ENCODE measurements around the gene UBXN10. TPM values are rescaled to one million over a fixed set of nuclear protein-coding genes. Genes with fewer than 3 reads are reported as not detected.

The UBXN10 gene
- total and polyA plus RNA-seq, 2 experiments from 2014 or later: 0.63 to 1.2 TPM

GRCh38 chr1:20199403-20199802, 13.5 kb downstream of the UBXN10 start:
- Histone ChIP-seq H2AFZ (no peak overlapping the region), H3K4me1 (ENCODE audit: insufficient read depth) (peaks cover 4% of the 10 kb centered on the region), H3K79me2 (no peaks in the 10 kb centered on the region), H3K4me2 (no peak overlapping the region), H3K27ac (no peak overlapping the region), H3K9me2 (replicated peaks; ENCODE audit: insufficient read depth) (no peaks in the 10 kb centered on the region), H4K20me1 (ENCODE audit: insufficient read depth, poor library complexity, severe bottlenecking) (no peaks in the 10 kb centered on the region), H3K4me3 (no peak overlapping the region), H3K9me3 (ENCODE audit: low read depth) (no peaks in the 10 kb centered on the region), H3K36me3 (replicated peaks; ENCODE audit: insufficient read depth, low read depth) (no peaks in the 10 kb centered on the region), H3K27me3 (peaks cover 3% of the 10 kb centered on the region)
- peak; percentile 61 for DNase-seq (ENCODE audit: low spot score)
- TF ChIP-seq EZH2phosphoT487 (IDR thresholded peaks at IDR 0.05; ENCODE audit: low read depth, severe bottlenecking, unreplicated experiment): no peak
- TF ChIP-seq EZH2 (IDR thresholded peaks at IDR 0.05; ENCODE audit: borderline replicate concordance): no peak
- no peak for TF ChIP-seq CTCF (IDR thresholded peaks at IDR 0.05; ENCODE audit: poor library complexity)
- 56% methylated on average over 3 of the region's 3 CpGs for WGBS (ENCODE audit: low lambda C conversion rate, missing lambda C conversion rate)

DNA sequence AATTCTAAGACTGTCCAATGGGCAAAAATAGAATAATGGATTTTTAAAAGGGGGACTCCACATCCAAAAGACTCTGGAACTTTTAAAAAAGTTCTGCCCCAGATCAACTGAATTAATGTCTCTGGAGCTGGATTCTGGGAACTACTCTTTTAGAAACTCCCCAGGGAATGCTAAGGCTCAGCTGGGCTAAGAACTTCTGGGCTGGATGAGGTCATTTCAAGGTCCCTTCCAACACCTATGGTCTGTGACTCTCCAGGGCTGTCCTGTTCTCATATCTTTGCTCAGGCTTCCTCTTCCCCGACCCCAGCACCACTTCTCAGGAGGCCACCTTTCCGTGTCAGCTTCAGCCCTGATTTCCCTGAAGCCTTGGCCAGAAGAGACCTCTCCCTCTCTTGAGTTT, 13.9 kb downstream of the UBXN10 start:
- no peak for TF ChIP-seq CTCF (IDR thresholded peaks at IDR 0.05; ENCODE audit: poor library complexity)
- no peak for TF ChIP-seq EZH2phosphoT487 (IDR thresholded peaks at IDR 0.05; ENCODE audit: low read depth, severe bottlenecking, unreplicated experiment)
- no peak for TF ChIP-seq EZH2 (IDR thresholded peaks at IDR 0.05; ENCODE audit: borderline replicate concordance)
- WGBS (ENCODE audit: low lambda C conversion rate, missing lambda C conversion rate): 75% methylated on average over 2 of the region's 2 CpGs
- H3K27ac ChIP-seq: no peak overlapping the region

GRCh38 chr1:20200966-20201365, 15.1 kb downstream of the UBXN10 start:
- no peaks in the 10 kb centered on the region for H3K9me3 ChIP-seq (ENCODE audit: low read depth)
- no peak overlapping the region for H2AFZ ChIP-seq
- WGBS (ENCODE audit: low lambda C conversion rate, missing lambda C conversion rate): 88% methylated on average over 2 of the region's 2 CpGs
- H3K27me3 ChIP-seq: peaks cover 3% of the 10 kb centered on the region
- H3K4me3 ChIP-seq: no peak overlapping the region
- no peak overlapping the region for H3K4me2 ChIP-seq
- H3K27ac ChIP-seq: no peak overlapping the region
- no peaks in the 10 kb centered on the region for H3K36me3 ChIP-seq (replicated peaks; ENCODE audit: insufficient read depth, low read depth)
- H3K9me2 ChIP-seq (replicated peaks; ENCODE audit: insufficient read depth): no peaks in the 10 kb centered on the region
- DNase-seq (ENCODE audit: low spot score): no peak
- H4K20me1 ChIP-seq (ENCODE audit: insufficient read depth, poor library complexity, severe bottlenecking): no peaks in the 10 kb centered on the region
- H3K79me2 ChIP-seq: no peaks in the 10 kb centered on the region
- peaks cover 4% of the 10 kb centered on the region for H3K4me1 ChIP-seq (ENCODE audit: insufficient read depth)
- TF ChIP-seq EZH2phosphoT487 (IDR thresholded peaks at IDR 0.05; ENCODE audit: low read depth, severe bottlenecking, unreplicated experiment) (no peak), EZH2 (IDR thresholded peaks at IDR 0.05; ENCODE audit: borderline replicate concordance) (no peak)

More for the DNA sequence above, 13.9 kb downstream of the UBXN10 start:
- Histone ChIP-seq H4K20me1 (ENCODE audit: insufficient read depth, poor library complexity, severe bottlenecking) (no peaks in the 10 kb centered on the region), H3K9me2 (replicated peaks; ENCODE audit: insufficient read depth) (no peaks in the 10 kb centered on the region), H3K4me3 (no peak overlapping the region), H3K79me2 (no peaks in the 10 kb centered on the region), H3K4me2 (no peak overlapping the region), H3K9me3 (ENCODE audit: low read depth) (no peaks in the 10 kb centered on the region), H3K36me3 (replicated peaks; ENCODE audit: insufficient read depth, low read depth) (no peaks in the 10 kb centered on the region), H3K4me1 (ENCODE audit: insufficient read depth) (peaks cover 4% of the 10 kb centered on the region), H3K27me3 (peaks cover 3% of the 10 kb centered on the region), H2AFZ (no peak overlapping the region)
- no peak for DNase-seq (ENCODE audit: low spot score)

GRCh38 chr1:20202166-20202565, 16.3 kb downstream of the UBXN10 start:
- 92% methylated on average over 5 of the region's 5 CpGs for WGBS (ENCODE audit: low lambda C conversion rate, missing lambda C conversion rate)
- Histone ChIP-seq H3K4me2 (no peak overlapping the region), H3K27ac (no peak overlapping the region), H3K27me3 (peaks cover 3% of the 10 kb centered on the region), H3K4me1 (ENCODE audit: insufficient read depth) (peaks cover 4% of the 10 kb centered on the region), H3K4me3 (no peak overlapping the region), H3K36me3 (replicated peaks; ENCODE audit: insufficient read depth, low read depth) (no peaks in the 10 kb centered on the region), H2AFZ (no peak overlapping the region), H3K9me2 (replicated peaks; ENCODE audit: insufficient read depth) (no peaks in the 10 kb centered on the region), H4K20me1 (ENCODE audit: insufficient read depth, poor library complexity, severe bottlenecking) (no peaks in the 10 kb centered on the region), H3K79me2 (no peaks in the 10 kb centered on the region), H3K9me3 (ENCODE audit: low read depth) (no peaks in the 10 kb centered on the region)
- no peak for DNase-seq (ENCODE audit: low spot score)
- TF ChIP-seq CTCF (IDR thresholded peaks at IDR 0.05; ENCODE audit: poor library complexity) (no peak), EZH2phosphoT487 (IDR thresholded peaks at IDR 0.05; ENCODE audit: low read depth, severe bottlenecking, unreplicated experiment) (no peak), EZH2 (IDR thresholded peaks at IDR 0.05; ENCODE audit: borderline replicate concordance) (no peak)
